Natural killer cell (primary cell): Measurements from ENCODE around the gene CLASP1. TPM values are rescaled to one million over a fixed set of nuclear protein-coding genes. Genes with fewer than 3 reads are reported as not detected.

Source experiments
- ATAC-seq, 3 donors: fragments of 150-1000 bp in 2 of 3; fragments of 200-7000 bp in 1 of 3; cut with Tn5 transposase; 1 replicate in 1 of 3; 2 replicates in 2 of 3; pipeline ENCODE4 v1.10.0; 2021; ENCODE audit warnings: mild to moderate bottlenecking in 2 of 3, moderate library complexity in 2 of 3
- DNase-seq, 2 donors: peaks; one replicate each; pipeline versions ENCODE4 v3.0.0 to v3.0.0-alpha.2; 2013 to 2021; ENCODE audit warnings: mixed read lengths in 1 of 2
- H3K27ac ChIP-seq: one replicate; pipeline ENCODE4 v1.5.1; 2013; ENCODE audit warnings: mild to moderate bottlenecking, low read length
- H3K27me3 ChIP-seq: one replicate; pipeline ENCODE4 v1.6.1; 2013; ENCODE audit warnings: low read length; ENCODE audit not compliant: control insufficient read depth, insufficient read depth
- H3K36me3 ChIP-seq: one replicate; pipeline ENCODE4 v1.6.1; 2013; ENCODE audit warnings: low read length; ENCODE audit not compliant: control insufficient read depth, insufficient read depth
- H3K4me1 ChIP-seq: one replicate; pipeline ENCODE4 v1.6.1; 2013; ENCODE audit warnings: low read length; ENCODE audit not compliant: control insufficient read depth, insufficient read depth
- H3K4me3 ChIP-seq: one replicate; pipeline ENCODE4 v1.5.1; 2013; ENCODE audit warnings: low read length
- H3K9me3 ChIP-seq: one replicate; pipeline ENCODE4 v1.6.1; 2013; ENCODE audit warnings: low read length; ENCODE audit not compliant: control insufficient read depth, insufficient read depth
- H3K27ac Mint-ChIP-seq, 2 donors: one replicate each; pipeline ENCODE4 v1.8.0; 2022; ENCODE audit warnings: mild to moderate bottlenecking in 2 of 2, mixed read lengths in 2 of 2, moderate library complexity in 1 of 2
- H3K27me3 Mint-ChIP-seq, 2 donors: one replicate each; pipeline ENCODE4 v1.8.0; 2022; ENCODE audit warnings: low read depth in 2 of 2, mixed read lengths in 2 of 2
- H3K36me3 Mint-ChIP-seq: one replicate; pipeline ENCODE4 v1.8.0; 2022; ENCODE audit warnings: mixed read lengths
- H3K4me1 Mint-ChIP-seq, 2 donors: one replicate each; pipeline ENCODE4 v1.8.0; 2022; ENCODE audit warnings: mixed read lengths in 2 of 2
- H3K4me3 Mint-ChIP-seq: one replicate; pipeline ENCODE4 v1.8.0; 2022; ENCODE audit warnings: mild to moderate bottlenecking, moderate library complexity, mixed read lengths
- H3K9me3 Mint-ChIP-seq, 2 donors: one replicate each; pipeline ENCODE4 v1.8.0; 2022; ENCODE audit warnings: mixed read lengths in 2 of 2
- CTCF ChIP-seq: fragments of 200-600 bp; IDR thresholded peaks from one replicate; pipeline ENCODE4 v1.8.0; 2022; ENCODE audit warnings: antibody characterized with exemption
- WGBS: methylation state at CpG from one replicate; pipeline ENCODE4 v1.1.7; 2013; ENCODE audit warnings: missing lambda C conversion rate; ENCODE audit not compliant: insufficient coverage; 5-methylcytosine and 5-hydroxymethylcytosine counted together
- intact Hi-C: fragments of 100-400 bp; cut with micrococcal nuclease; formaldehyde crosslinking; loops from one replicate; pipeline ENCODE4 v1.14.2; 2022
- total RNA-seq, 4 donors: library from RNA; stranded (reverse); fragments of 120-200 nt in 1 of 4; gene quantifications; one replicate each; pipeline versions ENCODE4 v1.2.3 to v1.2.4, GENCODE V29; 2013 to 2022

The CLASP1 gene
- total RNA-seq, 3 donors from 2014 or later (not counting 1 experiment from before 2014, with no cell fraction given) = 125 to 142 (median 127) TPM

- peaks cover 60 to 72% of the 10 kb centered on the region in 2 donors for H3K4me1 Mint-ChIP-seq
- no peak for DNase-seq
Observed at GRCh38 chr2:121550669-121551068, 98.6 kb downstream of the CLASP1 start.

DNA sequence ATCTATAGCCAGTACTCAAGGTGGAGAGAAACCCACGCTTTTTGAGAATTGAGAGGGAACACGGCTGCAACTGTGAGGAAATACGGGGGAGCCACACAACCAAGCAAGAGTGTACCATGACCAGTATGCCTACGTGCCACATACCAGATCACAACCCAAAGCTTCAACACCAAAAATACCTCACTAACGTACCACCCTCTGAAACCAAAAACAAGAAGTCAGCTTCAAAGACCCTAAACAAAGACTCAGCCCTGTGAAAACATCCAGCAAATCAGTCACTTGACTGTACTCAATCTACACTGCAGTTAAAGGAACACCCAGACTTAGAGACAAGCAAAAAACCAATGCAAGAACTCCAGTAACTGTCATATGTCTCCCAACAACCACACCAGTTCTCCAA lies 101.6 kb downstream of the CLASP1 start:
- Mint-ChIP-seq H3K4me3 (no peak overlapping the region), H3K4me1 (peaks cover 56 to 58% of the 10 kb centered on the region in 2 donors), H3K9me3 (peaks cover 0 to 4% of the 10 kb centered on the region in 2 donors), H3K27ac (peak overlapping the region in 1 of 2 donors; percentile 44), H3K27me3 (no peaks in the 10 kb centered on the region), H3K36me3 (no peaks in the 10 kb centered on the region)
- no peak overlapping the region for H3K27ac ChIP-seq
- intact Hi-C loops = loop anchor here (10.0 kb wide), 1 partner anchor 47 kb away; no protein-coding TSS in a partner anchor
- no peak overlapping the region for H3K4me3 ChIP-seq
- DNase-seq = no peak
- H3K4me1 ChIP-seq = peaks cover 10% of the 10 kb centered on the region
- no peaks in the 10 kb centered on the region for H3K36me3 ChIP-seq
- no peak for ATAC-seq
- H3K9me3 ChIP-seq = no peaks in the 10 kb centered on the region
- no peak for TF ChIP-seq CTCF
- no peaks in the 10 kb centered on the region for H3K27me3 ChIP-seq
- 87% methylated on average over 5 of the region's 5 CpGs for WGBS

More at GRCh38 chr2:121550669-121551068, 98.6 kb downstream of the CLASP1 start:
- no peak for TF ChIP-seq CTCF
- H3K9me3 Mint-ChIP-seq = peaks cover 0 to 4% of the 10 kb centered on the region in 2 donors
- intact Hi-C loops = no loop called here
- Histone ChIP-seq H3K27ac (no peak overlapping the region), H3K9me3 (no peaks in the 10 kb centered on the region), H3K36me3 (no peaks in the 10 kb centered on the region), H3K4me3 (no peak overlapping the region), H3K27me3 (no peaks in the 10 kb centered on the region), H3K4me1 (peaks cover 10% of the 10 kb centered on the region)
- peak overlapping the region in 1 of 2 donors; percentile 45 for H3K27ac Mint-ChIP-seq
- no peak for ATAC-seq
- WGBS = 85% methylated on average over 2 of the region's 2 CpGs
- no peak overlapping the region for H3K4me3 Mint-ChIP-seq
- no peaks in the 10 kb centered on the region for H3K36me3 Mint-ChIP-seq
- no peaks in the 10 kb centered on the region for H3K27me3 Mint-ChIP-seq

- H3K27me3 ChIP-seq = no peaks in the 10 kb centered on the region
- H3K9me3 Mint-ChIP-seq = peaks cover 0 to 4% of the 10 kb centered on the region in 2 donors
- ATAC-seq = no peak
- intact Hi-C loops = loop anchor here (10.0 kb wide), 1 partner anchor 49 kb away; no protein-coding TSS in a partner anchor
- no peak for TF ChIP-seq CTCF
- 100% methylated on average over 2 of the region's 2 CpGs for WGBS
- no peaks in the 10 kb centered on the region for H3K36me3 ChIP-seq
- H3K27ac Mint-ChIP-seq = peak overlapping the region in 1 of 2 donors; percentile 8
- H3K4me1 ChIP-seq = peaks cover 10% of the 10 kb centered on the region
- no peaks in the 10 kb centered on the region for H3K27me3 Mint-ChIP-seq
- peaks cover 39 to 41% of the 10 kb centered on the region in 2 donors for H3K4me1 Mint-ChIP-seq
- DNase-seq = no peak
- H3K4me3 Mint-ChIP-seq = no peak overlapping the region
- H3K36me3 Mint-ChIP-seq = no peaks in the 10 kb centered on the region
- H3K4me3 ChIP-seq = no peak overlapping the region
- H3K9me3 ChIP-seq = no peaks in the 10 kb centered on the region
- no peak overlapping the region for H3K27ac ChIP-seq
Observed at GRCh38 chr2:121545913-121546312, 103.3 kb downstream of the CLASP1 start.

GRCh38 chr2:121545257-121545656 lies 104.0 kb downstream of the CLASP1 start:
- no peaks in the 10 kb centered on the region for H3K36me3 Mint-ChIP-seq
- Histone ChIP-seq H3K27me3 (no peaks in the 10 kb centered on the region), H3K9me3 (no peaks in the 10 kb centered on the region), H3K4me3 (no peak overlapping the region), H3K27ac (no peak overlapping the region), H3K36me3 (no peaks in the 10 kb centered on the region), H3K4me1 (peaks cover 14% of the 10 kb centered on the region)
- WGBS = 91% methylated on average over 7 of the region's 7 CpGs
- intact Hi-C loops = loop anchor here (10.0 kb wide), 1 partner anchor 50 kb away; no protein-coding TSS in a partner anchor
- DNase-seq = no peak
- ATAC-seq = no peak
- no peaks in the 10 kb centered on the region for H3K27me3 Mint-ChIP-seq
- H3K4me3 Mint-ChIP-seq = no peak overlapping the region
- H3K9me3 Mint-ChIP-seq = peaks cover 0 to 4% of the 10 kb centered on the region in 2 donors
- peak overlapping the region; percentile 8 to 58 for H3K27ac Mint-ChIP-seq
- no peak for TF ChIP-seq CTCF
- peaks cover 34 to 36% of the 10 kb centered on the region in 2 donors for H3K4me1 Mint-ChIP-seq
